Thyroid gland (tissue), 4 donors: ENCODE measurements around the gene DHH.

Experiments used
- CTCF ChIP-seq, 6 experiments: fragments of 200-600 bp in 3 of 6; fragments of 450-650 bp in 3 of 6; sonication (generic) in 3 of 6; IDR thresholded peaks; one replicate each; pipeline ENCODE4 v1.5.1; 2016 to 2019; ENCODE audit warnings: antibody characterized with exemption in 6 of 6, mild to moderate bottlenecking in 2 of 6, inconsistent platforms in 1 of 6, moderate library complexity in 1 of 6
- POLR2A ChIP-seq, 2 donors: fragments of 450-650 bp; IDR thresholded peaks; one replicate each; pipeline ENCODE4 v1.6.1; 2017; ENCODE audit warnings: antibody characterized with exemption in 2 of 2, mild to moderate bottlenecking in 2 of 2, moderate library complexity in 1 of 2

- TF ChIP-seq CTCF (IDR thresholded peaks at IDR 0.05): no peak
- TF ChIP-seq POLR2A (IDR thresholded peaks at IDR 0.05): no peak
Observed at GRCh38 chr12:49040364-49040855, 54.2 kb downstream of the DHH start.
